GM13977 (cell line): ENCODE results near the gene GSS.

Experiments
- DNase-seq: peaks from one replicate; pipeline ENCODE4 v3.0.0; 2012; ENCODE audit warnings: low spot score
- in situ Hi-C: fragments of 300-500 bp; cut with MboI; formaldehyde crosslinking; loops from one replicate; pipeline ENCODE4 v1.12.0; 2022; ENCODE audit warnings: low sequenced_read_pairs, low pct_unique_long_range_greater_than_20kb, mixed read lengths, inconsistent platforms; ENCODE audit not compliant: unreplicated experiment
- TF ChIP-seq, protein P1 (sequence below): IDR thresholded peaks from 2 replicates; pipeline ENCODE4 v1.5.1; 2012; ENCODE audit warnings: mild to moderate bottlenecking, control low read depth; ENCODE audit not compliant: insufficient read depth; ENCODE audit errors: extremely low read depth, missing control alignments

The GSS gene

DNA sequence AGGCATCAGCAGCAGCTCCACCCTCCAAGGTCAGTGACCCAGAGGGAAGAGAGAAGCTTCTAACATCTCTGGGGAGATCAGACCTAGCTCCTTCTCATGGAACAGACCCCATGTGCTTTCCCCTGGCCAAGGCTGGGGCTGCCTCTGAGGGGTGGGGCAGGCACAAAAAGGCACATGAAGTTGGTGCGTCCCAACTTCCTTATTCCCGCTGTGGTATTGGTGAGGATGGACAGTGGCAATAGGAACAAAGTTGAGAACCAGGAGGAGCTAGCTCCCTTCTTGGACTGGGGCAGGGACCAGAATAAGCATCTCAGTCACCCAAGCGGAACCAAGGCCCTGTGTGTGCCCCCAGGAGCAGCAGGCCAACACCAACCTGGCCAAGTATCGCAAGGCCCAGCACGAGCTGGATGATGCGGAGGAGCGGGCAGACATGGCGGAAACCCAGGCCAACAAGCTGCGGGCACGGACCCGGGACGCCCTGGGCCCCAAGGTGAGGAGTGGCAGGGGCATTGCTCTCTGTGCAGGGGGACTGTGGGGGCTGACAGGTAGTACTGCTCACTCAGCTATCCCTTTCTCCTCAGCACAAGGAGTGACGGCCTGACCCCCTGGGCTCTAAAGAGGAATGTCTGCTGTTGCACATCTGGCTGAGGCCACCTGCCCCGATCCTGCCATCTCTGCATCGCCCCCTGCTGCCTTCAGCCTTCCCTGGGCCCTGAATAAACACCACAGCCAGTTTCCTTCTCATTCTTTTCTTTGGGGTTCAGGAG is 46.2 kb upstream of the GSS start:
- TF ChIP-seq, protein P1, sequence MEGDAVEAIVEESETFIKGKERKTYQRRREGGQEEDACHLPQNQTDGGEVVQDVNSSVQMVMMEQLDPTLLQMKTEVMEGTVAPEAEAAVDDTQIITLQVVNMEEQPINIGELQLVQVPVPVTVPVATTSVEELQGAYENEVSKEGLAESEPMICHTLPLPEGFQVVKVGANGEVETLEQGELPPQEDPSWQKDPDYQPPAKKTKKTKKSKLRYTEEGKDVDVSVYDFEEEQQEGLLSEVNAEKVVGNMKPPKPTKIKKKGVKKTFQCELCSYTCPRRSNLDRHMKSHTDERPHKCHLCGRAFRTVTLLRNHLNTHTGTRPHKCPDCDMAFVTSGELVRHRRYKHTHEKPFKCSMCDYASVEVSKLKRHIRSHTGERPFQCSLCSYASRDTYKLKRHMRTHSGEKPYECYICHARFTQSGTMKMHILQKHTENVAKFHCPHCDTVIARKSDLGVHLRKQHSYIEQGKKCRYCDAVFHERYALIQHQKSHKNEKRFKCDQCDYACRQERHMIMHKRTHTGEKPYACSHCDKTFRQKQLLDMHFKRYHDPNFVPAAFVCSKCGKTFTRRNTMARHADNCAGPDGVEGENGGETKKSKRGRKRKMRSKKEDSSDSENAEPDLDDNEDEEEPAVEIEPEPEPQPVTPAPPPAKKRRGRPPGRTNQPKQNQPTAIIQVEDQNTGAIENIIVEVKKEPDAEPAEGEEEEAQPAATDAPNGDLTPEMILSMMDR, result peak; percentile 47
- DNase-seq, result no peak
- in situ Hi-C loops, result no loop called here

DNA sequence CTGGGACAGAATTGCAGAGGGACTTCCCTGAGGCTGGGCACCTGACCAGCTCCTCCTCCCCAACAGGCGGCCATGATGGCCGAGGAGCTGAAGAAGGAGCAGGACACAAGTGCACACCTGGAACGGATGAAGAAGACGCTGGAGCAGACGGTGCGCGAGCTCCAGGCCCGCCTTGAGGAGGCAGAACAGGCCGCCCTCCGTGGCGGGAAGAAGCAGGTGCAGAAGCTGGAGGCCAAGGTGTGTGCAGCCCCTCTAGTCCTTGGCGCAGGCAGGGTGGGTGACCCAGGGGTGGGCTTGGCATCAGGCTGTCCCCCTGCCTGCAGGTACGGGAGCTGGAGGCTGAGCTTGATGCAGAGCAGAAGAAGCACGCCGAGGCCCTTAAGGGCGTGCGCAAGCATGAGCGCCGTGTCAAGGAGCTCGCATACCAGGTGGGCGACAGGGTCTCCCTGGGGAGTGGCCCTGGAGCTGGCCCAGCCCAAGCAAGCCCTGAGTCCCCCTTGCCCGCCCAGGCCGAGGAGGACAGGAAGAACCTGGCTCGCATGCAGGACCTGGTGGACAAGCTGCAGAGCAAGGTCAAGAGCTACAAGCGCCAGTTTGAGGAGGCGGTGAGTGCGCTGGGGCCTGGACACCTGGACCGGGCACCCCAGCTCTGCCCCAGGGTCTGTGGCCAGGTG is 45.5 kb upstream of the GSS start:
- no peak for DNase-seq
- in situ Hi-C loops, result no loop called here
- TF ChIP-seq, protein P1, result no peak

- in situ Hi-C loops, result no loop called here
- TF ChIP-seq, protein P1, result no peak
- no peak for DNase-seq
These were observed 44.8 kb upstream of the GSS start for GRCh38 chr20:35000311-35000921.

- TF ChIP-seq, protein P1, result no peak
- in situ Hi-C loops, result no loop called here
- DNase-seq, result no peak
These were observed 44.2 kb upstream of the GSS start for GRCh38 chr20:34999782-35000181.

DNA sequence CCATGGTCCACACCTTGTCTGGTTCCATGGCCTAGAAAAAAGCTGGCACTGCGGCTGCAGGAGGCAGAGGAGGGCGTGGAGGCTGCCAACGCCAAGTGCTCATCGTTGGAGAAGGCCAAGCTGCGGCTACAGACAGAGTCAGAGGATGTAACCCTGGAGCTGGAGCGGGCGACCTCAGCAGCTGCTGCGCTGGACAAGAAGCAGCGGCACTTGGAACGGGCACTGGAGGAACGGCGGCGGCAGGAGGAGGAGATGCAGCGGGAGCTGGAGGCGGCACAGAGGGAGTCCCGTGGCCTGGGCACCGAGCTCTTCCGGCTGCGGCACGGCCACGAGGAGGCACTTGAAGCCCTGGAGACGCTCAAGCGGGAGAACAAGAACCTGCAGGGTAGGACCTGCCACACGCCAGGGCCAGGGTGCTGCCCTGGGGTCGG is 43.4 kb upstream of the GSS start:
- TF ChIP-seq, protein P1, result no peak

GRCh38 chr20:34998331-34998950 is 42.8 kb upstream of the GSS start:
- no peak for DNase-seq
- TF ChIP-seq, protein P1, result no peak
- in situ Hi-C loops, result no loop called here

More for the DNA sequence above, 43.4 kb upstream of the GSS start:
- no peak for DNase-seq
- in situ Hi-C loops, result no loop called here
